ENCODE results near the gene STAG2.
"Not testable (repeated sequence)": the region's sequence is repeated elsewhere in the genome, so short reads cannot be mapped to it uniquely, and the experiment has no call there.

STAG2 gene

GRCh38 chrX:124098089-124098488, 136.6 kb downstream of the STAG2 start:
- Histone ChIP-seq H3K4me3 (replicated peaks; ENCODE audit: insufficient read depth, low read length) (no peak overlapping the region), H3K27ac (replicated peaks) (no peak overlapping the region), H3K27me3 (ENCODE audit: insufficient read depth, poor library complexity, severe bottlenecking) (no peaks in the 10 kb centered on the region)
- TF ChIP-seq REST (IDR thresholded peaks at IDR 0.05; ENCODE audit: insufficient replicate concordance, low read depth), result no peak
- no peak for TF ChIP-seq CTCF (IDR thresholded peaks at IDR 0.05; ENCODE audit: insufficient read depth, low read length)
- no peak for TF ChIP-seq POLR2AphosphoS5 (IDR thresholded peaks at IDR 0.05; ENCODE audit: low read depth)
- no peak for TF ChIP-seq GABPA (IDR thresholded peaks at IDR 0.05; ENCODE audit: low read depth)
- peak in 1 of 2 experiments; percentile 7 for DNase-seq (ENCODE audit: low read depth in 1 of 2, low spot score in 1 of 2)

- no peak for TF ChIP-seq SPI1 (IDR thresholded peaks at IDR 0.05; ENCODE audit: borderline replicate concordance, low read depth)
- TF ChIP-seq CTCF (IDR thresholded peaks at IDR 0.05; ENCODE audit: insufficient read depth, low read length), result no peak
- no peak for TF ChIP-seq REST (IDR thresholded peaks at IDR 0.05; ENCODE audit: insufficient replicate concordance, low read depth)
- TF ChIP-seq GABPA (IDR thresholded peaks at IDR 0.05; ENCODE audit: low read depth), result no peak
- no peak for TF ChIP-seq POLR2AphosphoS5 (IDR thresholded peaks at IDR 0.05; ENCODE audit: low read depth)
- H3K27me3 ChIP-seq (ENCODE audit: insufficient read depth, poor library complexity, severe bottlenecking), result no peaks in the 10 kb centered on the region
- no peak for DNase-seq (ENCODE audit: low read depth in 1 of 2, low spot score in 1 of 2)
- H3K4me3 ChIP-seq (replicated peaks; ENCODE audit: insufficient read depth, low read length), result no peak overlapping the region
- H3K27ac ChIP-seq (replicated peaks), result no peak overlapping the region
Measured at GRCh38 chrX:124103966-124104365, 142.5 kb downstream of the STAG2 start.

- H3K27ac ChIP-seq (replicated peaks); H3K4me3 ChIP-seq (replicated peaks; ENCODE audit: insufficient read depth, low read length); DNase-seq (ENCODE audit: low read depth in 1 of 2, low spot score in 1 of 2); H3K27me3 ChIP-seq (ENCODE audit: insufficient read depth, poor library complexity, severe bottlenecking): not testable (repeated sequence)
Measured at GRCh38 chrX:124104512-124104911, 143.0 kb downstream of the STAG2 start.

GRCh38 chrX:124113621-124114600, 152.4 kb downstream of the STAG2 start:
- Histone ChIP-seq H3K27ac (replicated peaks) (no peak overlapping the region), H3K27me3 (ENCODE audit: insufficient read depth, poor library complexity, severe bottlenecking) (no peaks in the 10 kb centered on the region), H3K4me3 (replicated peaks; ENCODE audit: insufficient read depth, low read length) (no peak overlapping the region)
- no peak for DNase-seq (ENCODE audit: low read depth in 1 of 2, low spot score in 1 of 2)
- no peak for TF ChIP-seq CTCF (IDR thresholded peaks at IDR 0.05; ENCODE audit: insufficient read depth, low read length)
- no peak for TF ChIP-seq REST (IDR thresholded peaks at IDR 0.05; ENCODE audit: insufficient replicate concordance, low read depth)
- TF ChIP-seq SPI1 (IDR thresholded peaks at IDR 0.05; ENCODE audit: borderline replicate concordance, low read depth), result no peak
- TF ChIP-seq GABPA (IDR thresholded peaks at IDR 0.05; ENCODE audit: low read depth), result no peak
- TF ChIP-seq POLR2AphosphoS5 (IDR thresholded peaks at IDR 0.05; ENCODE audit: low read depth), result no peak
